Measurements from ENCODE around the gene RTL1. TPM values are rescaled to one million over a fixed set of nuclear protein-coding genes. Genes with fewer than 3 reads are reported as not detected.

Gene RTL1
- total and polyA plus RNA-seq, 12 donors: not detected

- intact Hi-C loops (cut with DNase I): no loop called here
- Histone ChIP-seq H3K27me3 (peaks cover 0 to 42% (median 20%) of the 10 kb centered on the region in 7 donors), H3K4me3 (no peak overlapping the region), H3K9me3 (no peaks in the 10 kb centered on the region), H3K27ac (no peak overlapping the region), H3K4me1 (no peaks in the 10 kb centered on the region), H3K36me3 (no peaks in the 10 kb centered on the region)
- TF ChIP-seq CTCF (IDR thresholded peaks at IDR 0.05): no peak
- 85 to 87% methylated on average over 26 of the region's 26 CpGs for WGBS, 2 donors
- ATAC-seq (no peak), DNase-seq (no peak)
Observed at GRCh38 chr14:100836941-100837804, 66.3 kb downstream of the RTL1 start.

GRCh38 chr14:100836311-100836805 lies 67.2 kb downstream of the RTL1 start:
- Histone ChIP-seq H3K9me3 (no peaks in the 10 kb centered on the region), H3K27ac (no peak overlapping the region), H3K4me3 (no peak overlapping the region), H3K4me1 (no peaks in the 10 kb centered on the region), H3K27me3 (peaks cover 0 to 43% (median 27%) of the 10 kb centered on the region in 7 donors), H3K36me3 (no peaks in the 10 kb centered on the region)
- intact Hi-C loops (cut with DNase I): no loop called here
- DNase-seq (no peak), ATAC-seq (no peak)
- 88 to 93% methylated on average over 12 of the region's 12 CpGs for WGBS, 2 donors
- TF ChIP-seq CTCF (IDR thresholded peaks at IDR 0.05): no peak

DNA sequence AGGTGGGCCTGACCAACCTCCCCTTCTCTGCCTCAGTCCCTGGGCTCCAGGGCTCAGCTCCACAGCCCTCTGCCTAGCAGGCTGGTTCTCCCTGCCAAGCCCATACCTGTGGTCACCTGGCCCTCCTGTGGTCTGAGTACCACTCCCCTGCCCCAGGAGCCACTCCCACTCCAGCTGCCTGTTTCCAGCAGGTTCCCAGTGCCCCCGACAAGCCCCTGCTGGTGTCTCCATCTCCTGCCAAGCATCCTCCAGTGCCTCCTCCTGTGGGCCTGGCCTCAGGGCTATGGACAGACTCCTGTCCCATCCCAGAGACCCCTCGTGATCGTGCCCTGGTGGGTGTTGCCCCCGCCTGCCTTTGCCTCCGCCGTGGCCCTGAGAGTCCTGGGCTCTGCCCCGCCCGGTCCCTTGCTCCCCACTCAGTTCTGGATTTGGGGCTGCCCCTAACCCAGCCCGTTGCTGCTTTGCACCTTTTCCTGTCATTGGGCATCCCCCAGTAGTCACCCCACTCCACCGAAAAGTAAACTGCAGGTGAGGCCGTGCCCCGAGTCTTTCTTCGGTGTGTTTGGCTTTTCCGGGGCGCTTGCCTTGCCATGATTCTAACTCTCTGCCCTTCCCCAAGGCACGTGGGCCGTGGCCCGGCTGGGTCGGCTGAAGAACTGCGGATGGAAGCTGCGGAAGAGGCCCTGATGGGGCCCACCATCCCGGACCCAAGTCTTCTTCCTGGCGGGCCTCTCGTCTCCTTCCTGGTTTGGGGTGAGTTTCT lies 67.8 kb downstream of the RTL1 start:
- peak in 1 of 8 donors; percentile 25 for ATAC-seq
- Histone ChIP-seq H3K36me3 (no peaks in the 10 kb centered on the region), H3K27ac (no peak overlapping the region), H3K27me3 (peaks cover 0 to 46% (median 32%) of the 10 kb centered on the region in 7 donors), H3K4me3 (no peak overlapping the region), H3K4me1 (no peaks in the 10 kb centered on the region), H3K9me3 (no peaks in the 10 kb centered on the region)
- no peak for DNase-seq
- intact Hi-C loops (cut with DNase I): no loop called here
- TF ChIP-seq CTCF (IDR thresholded peaks at IDR 0.05): no peak
- WGBS, 2 donors: 88 to 89% methylated on average over 24 of the region's 24 CpGs

- 78 to 82% methylated on average over 29 of the region's 29 CpGs for WGBS, 2 donors
- peak in 1 of 8 donors; percentile 14 for ATAC-seq
- intact Hi-C loops (cut with DNase I): no loop called here
- H3K27ac ChIP-seq: no peak overlapping the region
- no peak overlapping the region for H3K4me3 ChIP-seq
- H3K4me1 ChIP-seq: no peaks in the 10 kb centered on the region
- peaks cover 0 to 46% (median 32%) of the 10 kb centered on the region in 7 donors for H3K27me3 ChIP-seq
- no peaks in the 10 kb centered on the region for H3K36me3 ChIP-seq
- no peak for DNase-seq
- no peaks in the 10 kb centered on the region for H3K9me3 ChIP-seq
- no peak for TF ChIP-seq CTCF (IDR thresholded peaks at IDR 0.05)
Observed at GRCh38 chr14:100834794-100835547, 68.6 kb downstream of the RTL1 start.
